ENCODE results near the gene SLX4.

SLX4 gene

DNA sequence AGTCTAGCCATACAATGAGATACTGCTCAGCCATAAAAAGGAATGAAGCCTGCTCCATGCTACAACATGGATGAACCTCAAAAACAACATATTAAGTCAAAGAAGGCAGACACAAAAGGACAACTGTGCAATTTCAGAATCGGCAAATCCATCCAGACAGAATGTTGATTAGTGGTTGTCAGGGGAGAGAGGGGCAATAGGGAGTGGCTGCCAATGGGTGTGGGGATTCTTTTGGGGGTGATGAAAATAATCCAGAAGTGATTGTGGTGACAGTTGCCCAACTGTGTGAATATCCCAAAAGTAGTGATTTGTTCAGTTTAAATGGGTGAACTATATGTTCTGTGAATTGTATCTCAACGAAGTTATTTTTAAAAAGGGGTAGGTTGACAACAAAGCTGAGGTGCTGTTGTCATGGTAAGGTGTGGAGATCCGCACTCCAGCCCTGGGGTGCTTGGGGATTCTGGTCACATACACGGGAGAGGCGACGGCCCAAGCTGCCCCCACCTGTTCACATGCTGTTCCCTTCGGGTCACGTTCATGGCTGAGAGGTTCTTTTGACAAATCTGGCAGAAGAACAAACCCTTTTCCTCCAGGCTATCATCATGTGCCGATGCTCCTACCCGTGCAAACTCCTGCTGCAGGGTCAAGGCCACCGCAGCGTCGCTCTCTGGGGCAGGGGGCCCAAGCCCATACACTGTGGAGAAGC is 9.6 kb downstream of the SLX4 start:
- DNase-seq (ENCODE audit: low spot score) = no peak

DNA sequence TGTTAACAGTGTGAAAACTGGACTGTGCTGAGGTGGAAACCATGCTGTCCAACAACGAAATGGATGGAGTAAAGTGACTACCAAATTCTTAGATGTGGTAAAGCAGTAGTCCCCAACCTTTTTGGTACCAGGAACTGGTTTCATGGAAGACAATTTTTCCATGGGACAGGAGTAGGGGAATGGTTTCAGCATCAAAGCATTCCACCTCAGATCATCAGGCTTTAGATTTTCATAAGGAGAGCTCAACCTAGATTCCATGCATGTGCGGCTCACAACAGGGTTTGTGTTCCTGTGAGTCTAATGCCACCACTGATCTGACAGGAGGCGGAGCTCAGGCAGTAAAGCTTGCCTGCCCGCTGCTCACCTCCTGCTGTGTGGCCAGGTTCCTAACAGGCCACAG is 11.5 kb downstream of the SLX4 start:
- DNase-seq (ENCODE audit: low spot score) = no peak

DNA sequence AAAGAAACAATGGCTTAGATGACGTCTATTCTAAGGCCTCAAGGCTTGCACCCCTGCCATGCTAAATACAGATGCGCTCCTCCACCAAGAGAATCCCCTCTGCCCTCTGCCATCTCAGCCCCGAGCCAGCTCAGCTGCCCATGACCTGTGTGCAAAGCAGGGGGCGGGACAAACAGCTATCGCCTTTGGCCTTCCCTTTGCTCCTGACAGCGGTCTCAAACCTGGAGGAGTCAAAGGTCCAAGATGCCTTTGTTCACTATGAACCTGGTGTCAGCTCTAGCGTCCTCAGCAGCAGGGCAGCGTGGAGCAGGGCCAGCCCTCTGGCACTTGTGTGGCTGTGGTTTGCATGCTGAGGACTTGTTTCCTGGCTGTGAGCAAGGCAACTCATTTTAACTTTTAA is 12.3 kb downstream of the SLX4 start:
- no peak for DNase-seq (ENCODE audit: low spot score)

DNA sequence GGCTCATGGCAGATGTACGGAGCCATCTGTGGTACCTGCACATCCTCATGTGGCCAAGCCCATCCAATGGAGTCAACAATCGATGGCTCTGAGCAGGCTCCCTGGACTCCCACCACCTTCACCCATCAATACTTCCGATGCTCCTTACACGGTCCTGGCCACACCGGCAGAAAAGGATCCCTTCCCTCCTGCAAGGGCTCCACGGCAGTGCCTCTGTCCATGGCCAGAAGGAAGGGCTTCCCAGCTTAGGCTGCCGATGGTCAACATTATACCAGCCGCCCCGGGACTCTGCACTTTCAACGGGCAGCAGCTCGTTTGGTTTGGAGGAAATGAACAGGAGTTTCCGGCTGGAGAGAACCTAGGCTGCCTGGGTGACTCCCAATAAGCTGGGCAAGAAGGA is 13.2 kb downstream of the SLX4 start:
- no peak for DNase-seq (ENCODE audit: low spot score)

DNA sequence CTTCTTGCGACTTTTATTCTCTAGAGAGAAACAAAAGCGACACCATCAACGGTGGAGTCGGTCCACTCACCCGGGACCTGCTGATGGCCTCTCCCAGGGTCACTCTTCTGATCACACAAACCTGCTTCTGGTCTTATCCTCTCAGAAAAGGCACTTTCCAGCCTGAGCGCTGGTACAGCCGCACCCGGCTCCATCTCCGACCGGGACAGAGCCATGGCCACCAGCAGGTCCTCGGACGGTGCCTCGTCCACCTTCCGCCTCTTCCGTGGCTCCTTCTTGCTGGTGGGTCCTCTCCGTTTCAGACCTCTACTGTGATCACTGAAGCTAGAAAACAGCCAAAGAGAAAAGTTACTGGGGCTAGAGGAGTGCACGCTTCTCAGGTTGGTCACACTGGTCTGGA is 13.7 kb downstream of the SLX4 start:
- no peak for DNase-seq (ENCODE audit: low spot score)

DNA sequence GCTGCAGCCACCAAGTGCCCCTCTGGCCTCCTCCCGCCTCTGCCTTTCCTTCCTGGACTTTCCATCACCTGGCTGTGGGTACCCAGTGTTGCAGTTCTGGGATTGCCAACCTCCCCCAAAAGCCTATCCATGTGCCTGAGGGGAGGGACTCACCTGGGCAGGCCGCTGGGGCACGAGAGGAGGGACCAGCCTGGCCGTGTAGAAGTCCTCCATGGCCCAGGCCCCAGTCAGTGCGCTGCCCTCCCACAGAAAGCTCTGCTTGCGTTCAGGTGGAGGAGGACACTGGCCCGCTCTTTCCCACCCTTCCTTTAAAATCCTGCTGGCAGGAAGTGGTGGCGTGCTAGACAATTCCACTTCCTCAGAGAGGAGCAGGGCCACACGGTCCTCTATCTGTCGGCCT is 14.2 kb downstream of the SLX4 start:
- no peak for DNase-seq (ENCODE audit: low spot score)

DNA sequence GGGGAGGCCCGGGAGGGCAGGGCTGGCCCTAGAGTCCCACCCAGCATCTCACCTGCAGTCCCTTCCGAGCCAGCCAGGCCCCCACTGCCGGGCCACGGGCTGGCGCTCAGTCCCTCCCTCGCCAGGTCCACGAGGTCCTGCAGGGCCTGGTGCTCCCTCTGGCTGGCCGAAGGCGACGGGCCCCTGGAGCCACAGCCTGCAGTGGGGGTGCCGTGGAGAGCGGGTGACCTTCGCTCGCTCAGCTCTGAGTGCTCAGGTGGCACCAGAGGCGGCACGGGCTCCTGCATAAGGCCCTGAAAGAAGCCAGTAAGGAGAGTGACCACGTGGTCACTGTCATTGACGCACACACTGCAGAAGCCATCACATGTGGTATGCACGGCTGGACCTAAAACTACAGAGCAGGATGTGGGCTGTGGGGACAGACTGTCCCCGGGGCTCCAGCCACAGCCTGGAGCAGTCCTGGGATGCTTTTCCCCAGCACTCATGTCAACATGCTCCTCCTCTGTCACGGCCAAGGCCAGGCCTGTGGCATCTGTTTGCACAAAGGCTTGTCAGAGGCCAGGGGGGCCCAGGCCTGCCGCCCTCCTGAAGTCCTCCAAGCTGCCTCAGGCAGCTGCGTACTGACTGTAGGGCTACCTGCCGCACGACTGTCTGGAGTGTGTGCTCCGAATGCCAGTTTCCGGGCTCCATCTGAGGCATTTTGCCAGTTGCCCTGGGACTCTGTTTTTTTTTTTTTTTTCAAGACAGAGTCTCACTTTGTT is 15.1 kb downstream of the SLX4 start:
- no peak for DNase-seq (ENCODE audit: low spot score)

DNA sequence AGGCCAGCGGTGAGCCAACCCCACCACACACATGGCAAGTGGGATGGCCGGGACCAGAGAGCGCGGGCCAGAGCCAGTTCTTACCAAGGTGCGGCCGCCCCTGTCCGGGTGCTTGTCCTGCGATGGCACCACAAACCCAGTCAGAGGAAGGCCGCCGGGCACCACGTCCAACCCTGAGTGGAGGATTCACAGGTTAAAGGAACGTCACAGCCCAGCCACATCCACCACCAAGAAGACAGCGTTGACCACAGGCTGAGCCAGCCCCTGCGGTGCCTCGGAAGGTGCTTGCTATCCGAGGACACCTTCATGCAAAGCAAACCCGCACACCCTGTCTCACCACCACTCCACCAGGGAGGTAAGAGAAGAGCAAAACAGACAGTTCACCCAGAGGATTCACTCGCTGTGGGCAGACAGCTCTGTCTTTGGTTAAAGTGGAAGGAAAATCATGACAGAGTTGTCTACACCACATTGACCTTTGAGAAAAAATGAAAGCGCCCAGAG is 15.8 kb downstream of the SLX4 start:
- DNase-seq (ENCODE audit: low spot score) = no peak

DNA sequence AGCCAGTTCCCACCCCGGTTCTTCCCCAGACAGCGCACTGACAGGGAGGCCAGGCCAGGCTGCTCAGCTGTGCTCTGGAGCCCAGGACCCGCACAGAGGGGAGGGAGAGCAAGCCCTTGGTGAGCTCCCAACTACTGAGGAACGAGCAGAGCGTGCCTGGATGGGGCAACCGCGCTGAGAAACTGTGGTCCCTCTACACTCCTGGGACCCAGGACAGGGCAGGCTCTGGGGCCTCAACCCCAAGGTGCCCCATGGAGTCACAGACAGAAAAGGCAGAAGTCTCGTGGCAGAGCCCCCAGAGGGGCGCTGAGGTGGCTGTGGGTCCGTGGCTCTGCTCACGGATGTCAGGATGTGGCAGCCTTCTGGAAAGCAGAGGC is 16.3 kb downstream of the SLX4 start:
- DNase-seq (ENCODE audit: low spot score) = no peak

DNA sequence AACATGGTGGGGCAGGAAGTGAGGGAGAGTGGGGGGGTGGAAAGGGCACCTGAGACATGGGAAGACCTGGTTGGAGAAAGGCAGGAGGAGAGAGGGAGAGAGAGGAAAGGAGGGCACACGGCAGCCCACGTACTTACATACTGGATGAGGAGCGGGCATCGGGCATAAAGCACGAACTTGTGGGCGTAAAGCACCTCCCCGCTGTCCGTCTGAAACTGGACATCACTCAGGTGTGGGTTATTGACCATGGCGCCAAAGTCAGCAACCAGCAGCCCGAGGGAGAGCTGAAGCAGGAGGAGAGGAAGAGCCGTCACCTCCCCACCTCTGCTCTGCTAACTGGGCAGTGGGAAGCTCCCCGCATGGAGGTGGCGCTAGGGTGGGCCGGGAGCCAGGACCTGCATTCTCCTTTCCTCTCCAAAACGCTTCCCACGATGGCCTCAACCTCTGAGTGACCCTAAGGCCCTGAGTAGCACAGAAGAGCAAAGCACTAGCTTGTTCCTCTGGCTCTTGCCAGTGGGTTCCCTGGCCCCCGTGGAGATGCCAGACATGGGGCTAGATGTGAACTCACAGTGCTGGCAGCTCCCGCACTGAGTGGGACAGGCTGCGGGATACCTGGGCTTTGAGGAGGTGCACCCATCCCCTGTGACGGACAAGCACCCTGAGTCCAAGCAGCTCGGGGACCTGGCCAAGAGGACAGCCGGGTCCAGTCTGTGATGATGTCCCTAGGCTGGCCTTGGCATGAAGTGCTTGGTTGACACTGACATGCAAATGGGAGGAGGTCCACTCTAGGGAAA is 16.9 kb downstream of the SLX4 start:
- DNase-seq (ENCODE audit: low spot score) = no peak

DNA sequence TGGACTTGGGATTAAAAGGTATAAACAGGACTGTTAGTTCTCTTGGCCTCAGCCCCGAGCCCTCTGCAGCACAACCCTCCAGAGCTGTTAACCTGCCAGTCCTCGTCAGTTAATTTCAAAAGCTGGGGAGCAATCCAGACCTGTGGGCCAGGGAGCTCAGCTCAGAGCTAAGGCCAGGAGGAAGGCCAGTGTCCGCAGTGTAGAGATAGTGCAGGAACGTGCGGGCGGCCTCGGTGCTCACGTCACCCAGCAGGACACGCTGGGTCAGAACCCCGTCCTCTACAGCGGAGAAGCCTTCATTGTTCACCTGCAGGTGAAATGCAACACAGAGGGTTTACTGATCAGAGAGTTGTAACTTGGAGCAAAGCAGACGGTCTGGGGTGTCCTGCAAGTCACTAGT is 18.8 kb downstream of the SLX4 start:
- no peak for DNase-seq (ENCODE audit: low spot score)

DNA sequence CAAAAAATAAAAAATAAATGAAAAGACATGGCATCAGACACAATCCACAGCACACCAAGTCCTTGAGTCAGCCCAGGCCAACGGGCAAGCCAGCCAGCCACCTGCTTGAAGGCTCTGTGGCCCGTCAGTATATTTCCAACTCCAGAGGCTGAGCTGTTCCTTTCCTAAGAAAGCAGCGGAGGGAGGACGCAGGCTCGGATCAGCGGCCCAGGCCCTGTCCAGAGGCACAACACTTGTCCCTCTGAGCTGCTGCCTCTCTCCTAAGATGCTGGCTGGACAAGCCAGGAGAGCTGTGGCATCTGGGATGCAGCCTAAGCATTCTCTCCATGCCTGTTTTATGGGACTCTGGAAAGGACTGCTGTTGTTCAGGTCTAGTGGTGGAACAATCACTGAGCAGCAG is 19.4 kb downstream of the SLX4 start:
- no peak for DNase-seq (ENCODE audit: low spot score)

DNA sequence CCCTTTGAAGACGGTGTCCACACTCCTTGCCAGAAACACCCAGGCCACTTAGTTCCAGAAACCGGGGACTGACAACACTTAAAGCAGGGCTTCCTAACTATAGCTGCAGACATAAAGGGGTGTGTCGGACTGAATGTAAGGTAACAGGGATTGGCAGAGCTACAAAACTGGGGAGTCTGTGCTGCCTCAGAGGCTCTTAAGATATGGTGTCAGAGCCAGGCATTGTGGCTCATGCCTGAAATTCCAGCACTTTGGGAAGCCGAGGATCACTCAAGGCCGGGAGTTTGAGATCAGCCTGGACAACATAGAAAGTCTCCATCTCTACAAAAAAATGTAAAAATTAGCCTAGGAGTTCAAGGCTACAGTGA is 20.0 kb downstream of the SLX4 start:
- no peak for DNase-seq (ENCODE audit: low spot score)

DNA sequence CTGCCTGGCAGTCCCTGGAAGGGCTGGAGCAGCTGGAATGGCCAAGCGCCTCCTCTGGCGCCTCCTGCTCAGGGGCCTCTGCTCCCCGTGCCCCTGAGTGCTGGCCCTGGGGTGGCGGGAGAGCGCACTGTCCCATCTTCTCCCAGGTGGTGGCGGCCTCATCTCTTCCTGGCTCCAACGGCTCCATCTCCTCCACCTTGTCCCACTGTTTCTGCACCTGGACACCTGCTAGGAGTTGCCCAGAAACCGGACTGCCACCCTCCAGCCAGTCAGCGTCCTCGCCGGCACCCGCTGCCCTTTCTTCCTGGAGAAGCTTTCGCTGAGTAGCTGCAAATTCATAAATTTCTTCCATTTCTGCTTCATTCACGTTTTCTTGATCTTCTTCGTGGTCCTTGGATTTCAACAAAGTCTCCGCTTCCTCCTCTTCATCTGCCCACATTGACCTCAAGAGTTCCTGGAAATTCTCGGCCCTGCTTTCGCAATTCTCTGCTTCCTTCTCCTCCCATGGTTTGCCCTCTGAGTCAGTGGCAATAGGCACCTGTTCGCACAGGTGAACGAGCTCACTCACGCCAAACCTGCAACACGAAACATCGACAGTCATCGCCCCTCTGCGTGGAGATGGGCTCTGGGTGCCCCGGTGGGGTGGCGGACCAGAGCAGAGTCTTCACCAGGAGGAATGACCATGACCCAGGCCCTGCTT is 20.5 kb downstream of the SLX4 start:
- DNase-seq (ENCODE audit: low spot score) = no peak

DNA sequence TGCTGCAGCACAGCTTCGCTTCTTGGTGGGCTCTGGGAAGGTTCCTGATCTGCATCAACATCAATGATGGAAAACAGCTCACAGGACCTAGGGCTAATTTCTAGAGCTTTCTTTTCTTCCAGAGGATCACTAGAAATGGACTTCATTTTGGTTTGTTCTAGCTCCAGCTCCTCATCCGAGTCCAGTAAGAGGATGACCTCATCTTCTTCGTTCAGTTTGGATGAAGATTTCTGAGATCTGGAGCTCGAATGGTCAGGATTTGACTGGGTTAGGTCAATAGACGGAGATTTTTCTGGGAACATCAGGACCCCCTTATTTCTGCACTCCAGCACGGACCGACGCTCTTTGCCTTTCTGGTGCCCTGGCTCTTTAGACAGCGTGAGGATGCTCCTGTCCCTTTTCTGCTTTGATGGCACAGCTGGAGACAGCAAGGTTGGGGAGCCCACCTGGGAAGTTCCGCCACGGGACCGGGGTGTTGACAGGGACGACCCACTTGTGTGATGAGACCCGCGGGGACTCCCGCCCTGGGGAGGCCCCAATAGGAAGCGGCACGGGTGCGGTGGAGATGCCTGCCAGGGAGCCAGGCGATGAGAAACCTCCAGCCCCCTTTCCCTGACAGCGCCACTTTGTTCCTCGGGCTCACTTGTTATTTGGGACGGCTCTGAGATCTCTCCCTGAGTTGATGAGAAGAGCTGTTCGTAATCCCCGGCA is 21.3 kb downstream of the SLX4 start:
- DNase-seq (ENCODE audit: low spot score) = no peak

DNA sequence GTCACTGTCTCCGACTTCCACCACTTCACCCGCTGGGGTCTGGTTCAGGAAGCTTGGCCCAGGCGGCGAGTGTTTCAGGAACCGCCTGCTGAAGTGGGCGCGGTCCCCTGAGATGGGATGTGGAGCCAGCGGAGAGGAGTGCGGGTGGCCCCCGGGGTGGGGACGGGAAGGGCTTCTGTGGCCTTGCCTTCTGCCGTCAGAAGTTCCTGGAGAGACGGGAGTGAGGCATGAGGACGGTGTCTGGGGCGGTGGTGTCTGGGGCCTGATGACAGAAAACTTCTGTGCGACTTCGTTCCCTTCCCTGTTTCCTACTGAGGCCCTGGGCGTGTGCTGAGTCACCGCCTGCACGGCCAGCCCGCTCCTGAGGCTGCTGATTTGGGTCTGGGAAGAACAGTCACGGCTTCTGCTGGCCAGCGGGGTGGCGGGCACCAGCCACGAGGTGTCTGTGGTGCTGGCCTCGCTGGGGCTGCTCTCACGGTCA is 21.9 kb downstream of the SLX4 start:
- DNase-seq (ENCODE audit: low spot score) = no peak

DNA sequence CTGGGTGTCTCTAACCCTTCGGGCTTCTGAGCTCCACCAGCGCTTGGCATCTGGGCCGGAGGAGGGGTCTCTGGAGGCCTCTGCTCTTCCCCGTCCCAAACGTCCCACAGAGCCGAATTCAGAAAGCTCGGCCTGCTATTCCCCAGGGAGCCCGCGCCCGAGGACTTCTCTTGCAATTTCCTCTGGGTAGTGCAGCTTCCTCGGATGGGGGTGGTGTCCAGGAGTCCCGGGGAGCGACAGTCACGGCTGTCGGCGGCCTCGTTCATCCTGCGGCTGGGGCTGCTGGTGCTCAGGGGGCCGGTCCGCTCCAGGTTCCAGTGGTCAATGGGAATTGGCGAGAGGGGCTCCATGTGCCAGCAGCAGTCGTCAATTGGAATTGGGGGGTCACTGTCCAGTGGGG is 22.4 kb downstream of the SLX4 start:
- DNase-seq (ENCODE audit: low spot score) = no peak

DNA sequence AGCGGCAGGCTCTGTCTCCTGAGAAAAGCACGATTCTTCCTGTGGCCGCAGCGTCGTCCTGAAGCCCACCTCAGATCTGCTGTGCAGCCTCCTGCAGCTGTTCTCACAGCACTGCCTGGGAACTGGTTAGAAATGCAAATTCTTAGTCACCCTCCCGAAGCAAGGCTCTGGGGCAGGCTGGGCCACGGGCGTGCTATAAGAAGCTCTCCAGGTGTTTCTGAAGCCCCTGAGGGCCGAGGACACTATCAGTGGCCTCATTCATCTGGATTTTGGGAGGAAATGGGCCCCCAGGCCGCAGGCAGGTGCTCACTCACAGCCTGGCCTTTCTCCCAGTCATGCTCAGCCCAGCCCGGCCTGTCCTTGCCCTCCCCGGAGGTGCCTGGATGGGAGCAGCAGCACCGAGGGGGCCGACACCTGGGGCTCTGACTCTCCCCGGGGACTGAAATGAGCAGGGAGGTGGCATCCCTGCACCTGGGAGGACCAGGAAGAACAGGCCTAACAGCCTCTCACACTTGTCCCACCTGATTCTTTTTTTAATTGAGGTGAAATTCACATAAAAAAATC is 23.8 kb downstream of the SLX4 start:
- no peak for DNase-seq (ENCODE audit: low spot score)

DNA sequence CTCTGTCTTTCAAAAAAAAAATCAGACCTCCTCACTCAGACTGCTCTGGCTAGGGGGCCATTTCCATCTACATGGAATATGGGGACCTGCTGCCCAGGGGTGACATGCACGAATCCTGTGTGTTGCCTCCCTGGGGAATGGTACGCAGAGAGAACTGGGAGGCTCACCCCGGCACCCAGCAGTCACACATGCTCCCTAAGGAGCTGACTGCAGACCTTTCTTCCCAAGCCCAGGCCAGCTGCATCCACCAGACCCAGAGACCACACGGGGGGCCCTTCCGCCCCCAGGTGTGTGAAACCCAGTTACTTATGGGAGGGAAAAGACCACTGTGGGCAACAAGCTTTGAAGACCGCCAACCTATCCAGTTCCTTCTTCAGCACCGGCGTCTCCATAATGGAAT is 27.0 kb downstream of the SLX4 start:
- DNase-seq (ENCODE audit: low spot score) = no peak

DNA sequence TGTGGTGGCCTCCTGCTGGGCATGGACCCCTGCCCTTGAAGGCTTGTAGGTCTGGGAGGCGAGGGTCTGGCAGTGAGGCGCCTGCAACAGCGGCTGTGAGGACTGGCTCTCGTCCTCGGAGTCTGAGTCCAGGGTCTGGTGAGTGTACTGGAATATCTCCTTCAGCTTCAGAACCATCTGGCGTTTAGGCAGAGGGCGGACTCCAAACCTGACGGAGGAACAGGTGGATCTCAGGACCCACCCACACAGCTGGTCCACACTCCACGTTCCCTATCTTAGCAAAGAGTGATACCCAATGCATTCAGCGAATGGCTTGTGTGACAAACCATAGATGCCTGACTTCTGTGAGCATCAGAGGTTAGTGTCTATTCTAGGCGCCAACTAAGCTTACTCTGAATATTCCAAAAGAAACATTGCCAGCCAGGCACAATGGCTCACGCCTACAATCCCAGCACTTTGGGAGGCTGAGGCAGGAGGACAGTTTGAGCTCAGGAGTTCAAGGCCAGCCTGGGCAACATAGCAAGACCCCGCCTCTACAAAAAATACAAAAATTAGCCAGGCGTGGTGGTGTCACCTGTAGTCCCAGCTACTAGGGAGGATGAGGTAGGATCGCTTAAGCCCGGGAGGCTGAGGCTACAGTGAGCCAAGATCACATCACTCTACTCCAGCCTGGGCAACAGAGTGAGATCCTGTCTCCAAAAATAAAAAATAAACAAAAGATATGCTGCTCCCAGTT is 27.9 kb downstream of the SLX4 start:
- DNase-seq (ENCODE audit: low spot score) = no peak

Measured in kidney capillary endothelial cell (primary cell).